Activated naive CD8-positive, alpha-beta T cell treated with anti-CD3 and anti-CD28 coated beads for 36 hours (primary cell): ENCODE measurements around the gene CACNB2. TPM values are rescaled to one million over a fixed set of nuclear protein-coding genes. Genes with fewer than 3 reads are reported as not detected.

Source experiments
- DNase-seq: peaks from one replicate; pipeline ENCODE4 v3.0.0; 2021
- H3K27ac Mint-ChIP-seq: one replicate; pipeline ENCODE4 v1.8.0; 2022; ENCODE audit warnings: mild to moderate bottlenecking, moderate library complexity, mixed read lengths
- H3K27me3 Mint-ChIP-seq: one replicate; pipeline ENCODE4 v1.8.0; 2022; ENCODE audit warnings: mild to moderate bottlenecking, mixed read lengths
- H3K36me3 Mint-ChIP-seq: one replicate; pipeline ENCODE4 v1.8.0; 2021; ENCODE audit warnings: mild to moderate bottlenecking, mixed read lengths
- H3K4me1 Mint-ChIP-seq: one replicate; pipeline ENCODE4 v1.8.0; 2021; ENCODE audit warnings: mixed read lengths
- H3K4me3 Mint-ChIP-seq: one replicate; pipeline ENCODE4 v1.8.0; 2022; ENCODE audit warnings: mild to moderate bottlenecking, moderate library complexity, mixed read lengths
- H3K9me3 Mint-ChIP-seq: one replicate; pipeline ENCODE4 v1.8.0; 2022; ENCODE audit warnings: mixed read lengths
- total RNA-seq, 2 experiments: library from RNA; stranded (reverse); gene quantifications; one replicate each; pipeline ENCODE4 v1.2.3, GENCODE V29; 2021

CACNB2 gene
- total RNA-seq, 2 experiments from 2014 or later = not detected

- Mint-ChIP-seq H3K36me3 (no peaks in the 10 kb centered on the region), H3K4me3 (no peak overlapping the region), H3K27me3 (no peaks in the 10 kb centered on the region), H3K27ac (no peak overlapping the region), H3K9me3 (no peaks in the 10 kb centered on the region), H3K4me1 (no peaks in the 10 kb centered on the region)
- no peak for DNase-seq
Measured at GRCh38 chr10:18455086-18455884, 315.1 kb downstream of the CACNB2 start.

- DNase-seq = no peak
- no peaks in the 10 kb centered on the region for H3K9me3 Mint-ChIP-seq
Measured at GRCh38 chr10:18456984-18457383, 316.8 kb downstream of the CACNB2 start.

DNA sequence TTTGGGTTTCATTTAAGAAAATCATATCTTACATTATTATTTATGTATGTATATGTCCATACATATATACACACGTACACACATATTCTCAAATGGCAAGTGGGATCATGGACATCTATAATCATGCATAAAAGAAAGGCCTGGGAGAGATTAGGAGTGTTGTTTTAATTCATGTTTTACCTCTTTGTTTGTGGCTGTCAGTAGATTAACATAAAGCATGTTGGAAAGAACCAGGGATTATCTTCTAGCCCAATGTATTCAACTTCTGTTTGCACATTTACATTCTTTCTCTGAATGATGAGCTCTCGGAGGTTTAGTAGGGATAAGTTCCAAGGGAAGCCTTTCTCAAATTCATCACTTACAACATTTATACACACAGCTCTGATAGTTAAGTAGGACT is 319.8 kb downstream of the CACNB2 start:
- H3K4me3 Mint-ChIP-seq = no peak overlapping the region
- H3K36me3 Mint-ChIP-seq = no peaks in the 10 kb centered on the region
- H3K27ac Mint-ChIP-seq = no peak overlapping the region
- no peaks in the 10 kb centered on the region for H3K9me3 Mint-ChIP-seq
- no peaks in the 10 kb centered on the region for H3K4me1 Mint-ChIP-seq
- H3K27me3 Mint-ChIP-seq = no peaks in the 10 kb centered on the region
- DNase-seq = no peak

More at GRCh38 chr10:18456984-18457383, 316.8 kb downstream of the CACNB2 start:
- no peaks in the 10 kb centered on the region for H3K4me1 Mint-ChIP-seq
- no peak overlapping the region for H3K4me3 Mint-ChIP-seq
- H3K27me3 Mint-ChIP-seq = no peaks in the 10 kb centered on the region
- no peak overlapping the region for H3K27ac Mint-ChIP-seq
- H3K36me3 Mint-ChIP-seq = no peaks in the 10 kb centered on the region

DNA sequence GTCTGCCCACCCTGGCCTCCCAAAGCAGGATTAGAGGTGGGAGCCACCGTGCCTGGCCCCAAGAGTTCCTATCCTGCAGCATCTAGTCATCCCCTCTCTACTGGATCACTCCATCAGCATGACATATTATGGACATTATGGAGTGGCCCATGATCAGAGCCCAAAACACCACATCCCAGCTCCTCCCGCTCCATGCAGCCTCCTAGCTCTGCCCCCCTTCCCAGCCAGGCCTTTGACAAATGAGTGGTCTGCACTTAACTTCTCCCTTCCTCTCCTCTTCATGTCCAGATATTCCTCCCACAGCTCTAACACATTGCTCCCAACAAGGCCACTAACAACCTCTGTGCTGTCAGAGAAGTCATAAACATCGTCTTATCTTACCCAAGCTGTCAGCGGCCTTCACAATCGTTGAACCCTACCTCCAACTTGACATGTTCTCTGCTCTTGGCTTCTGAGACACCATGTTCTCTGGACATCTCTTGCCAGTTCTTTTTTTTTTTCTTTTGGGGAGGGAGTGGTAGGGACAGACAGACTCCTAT is 323.5 kb downstream of the CACNB2 start:
- Mint-ChIP-seq H3K4me3 (no peak overlapping the region), H3K9me3 (no peaks in the 10 kb centered on the region), H3K27me3 (no peaks in the 10 kb centered on the region), H3K4me1 (no peaks in the 10 kb centered on the region), H3K36me3 (no peaks in the 10 kb centered on the region), H3K27ac (no peak overlapping the region)
- DNase-seq = no peak

DNA sequence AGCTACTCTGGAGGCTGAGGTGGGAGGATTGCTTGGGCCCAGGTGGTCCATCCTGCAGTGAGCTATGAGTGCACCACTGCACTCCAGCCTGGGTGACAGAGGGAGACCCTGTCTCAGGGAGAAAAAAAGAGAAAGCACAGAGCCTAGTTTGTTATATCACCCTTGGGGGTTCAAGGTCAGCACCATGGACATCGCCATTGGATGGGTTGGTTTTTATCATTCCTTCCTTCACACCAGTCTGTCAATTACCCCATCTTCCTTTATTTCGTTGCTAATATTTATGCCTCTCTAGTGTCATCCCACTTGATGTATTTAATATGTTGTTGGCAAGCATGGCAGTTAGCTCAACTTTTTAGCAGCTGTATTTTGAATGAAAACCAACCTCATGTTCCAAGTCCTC is 328.9 kb downstream of the CACNB2 start:
- no peak for DNase-seq
- no peaks in the 10 kb centered on the region for H3K36me3 Mint-ChIP-seq
- no peaks in the 10 kb centered on the region for H3K9me3 Mint-ChIP-seq
- H3K27me3 Mint-ChIP-seq = peaks cover 5% of the 10 kb centered on the region
- no peak overlapping the region for H3K27ac Mint-ChIP-seq
- peaks cover 3% of the 10 kb centered on the region for H3K4me1 Mint-ChIP-seq
- no peak overlapping the region for H3K4me3 Mint-ChIP-seq

DNA sequence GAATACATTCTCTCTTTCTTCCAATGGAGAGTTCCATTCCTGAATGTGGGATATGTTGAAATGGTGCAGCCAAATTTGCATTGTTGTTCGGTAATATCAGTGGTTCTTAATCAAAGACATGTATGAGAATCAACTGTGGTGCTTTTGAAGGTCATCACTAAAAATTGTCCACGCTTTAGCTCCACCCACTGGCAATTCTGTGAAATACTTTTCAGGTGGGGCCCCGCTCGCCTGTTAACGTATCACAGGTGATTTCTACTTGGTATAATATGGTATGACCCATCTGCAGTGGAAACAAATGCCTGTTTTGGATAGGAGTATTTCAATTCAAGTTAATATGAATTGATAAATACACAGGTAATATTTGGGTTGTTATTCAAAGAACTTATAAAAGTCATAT is 332.8 kb downstream of the CACNB2 start:
- H3K27me3 Mint-ChIP-seq = peaks cover 5% of the 10 kb centered on the region
- peaks cover 5% of the 10 kb centered on the region for H3K4me1 Mint-ChIP-seq
- DNase-seq = no peak
- no peaks in the 10 kb centered on the region for H3K9me3 Mint-ChIP-seq
- no peak overlapping the region for H3K27ac Mint-ChIP-seq
- no peak overlapping the region for H3K4me3 Mint-ChIP-seq
- H3K36me3 Mint-ChIP-seq = no peaks in the 10 kb centered on the region

DNA sequence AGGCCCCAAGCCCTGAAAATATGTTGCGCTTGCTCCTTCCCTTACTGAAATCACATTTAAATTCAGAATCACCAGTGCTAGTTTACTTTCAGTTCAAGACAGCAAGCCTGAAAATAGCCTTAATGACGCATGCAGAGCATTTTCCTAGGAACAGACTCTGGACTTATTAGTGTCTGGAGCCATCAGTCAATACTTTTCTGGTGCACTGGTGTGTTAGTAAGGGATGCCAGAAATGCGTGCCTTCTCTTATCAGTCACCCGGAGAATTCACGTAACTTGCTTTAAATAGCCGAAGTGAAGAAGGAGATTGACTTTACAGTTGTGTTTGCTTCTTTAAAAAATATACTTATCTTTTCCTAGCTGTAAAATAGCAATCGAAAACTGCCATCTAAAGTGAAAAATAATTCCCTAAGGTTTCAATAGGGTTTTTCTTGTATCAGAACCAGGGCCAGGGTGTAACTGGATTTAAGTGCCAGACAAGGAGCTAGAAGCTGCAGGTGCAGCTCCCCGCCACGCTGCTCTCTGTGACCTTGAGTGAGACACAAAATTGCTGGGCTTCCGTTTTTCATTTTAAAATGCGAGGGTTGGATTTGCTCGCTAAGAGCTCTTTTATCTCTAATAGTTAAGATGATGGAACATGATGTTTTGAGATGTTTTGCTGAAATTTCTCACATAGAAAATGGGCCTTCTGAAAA is 333.3 kb downstream of the CACNB2 start:
- H3K27ac Mint-ChIP-seq = no peak overlapping the region
- H3K36me3 Mint-ChIP-seq = no peaks in the 10 kb centered on the region
- no peak for DNase-seq
- peaks cover 5% of the 10 kb centered on the region for H3K4me1 Mint-ChIP-seq
- no peaks in the 10 kb centered on the region for H3K9me3 Mint-ChIP-seq
- H3K4me3 Mint-ChIP-seq = no peak overlapping the region
- H3K27me3 Mint-ChIP-seq = peaks cover 5% of the 10 kb centered on the region

GRCh38 chr10:18474118-18474455 is 333.9 kb downstream of the CACNB2 start:
- Mint-ChIP-seq H3K4me3 (no peak overlapping the region), H3K4me1 (peaks cover 5% of the 10 kb centered on the region), H3K27ac (no peak overlapping the region), H3K27me3 (peaks cover 5% of the 10 kb centered on the region), H3K36me3 (no peaks in the 10 kb centered on the region), H3K9me3 (no peaks in the 10 kb centered on the region)
- no peak for DNase-seq

GRCh38 chr10:18476076-18476647 is 335.9 kb downstream of the CACNB2 start:
- no peak overlapping the region for H3K4me3 Mint-ChIP-seq
- H3K9me3 Mint-ChIP-seq = no peaks in the 10 kb centered on the region
- H3K36me3 Mint-ChIP-seq = no peaks in the 10 kb centered on the region
- H3K27ac Mint-ChIP-seq = no peak overlapping the region
- H3K4me1 Mint-ChIP-seq = peaks cover 5% of the 10 kb centered on the region
- no peak for DNase-seq
- peaks cover 5% of the 10 kb centered on the region for H3K27me3 Mint-ChIP-seq

GRCh38 chr10:18478354-18478753 is 338.1 kb downstream of the CACNB2 start:
- Mint-ChIP-seq H3K36me3 (no peaks in the 10 kb centered on the region), H3K27me3 (peaks cover 5% of the 10 kb centered on the region), H3K9me3 (no peaks in the 10 kb centered on the region), H3K4me3 (no peak overlapping the region), H3K4me1 (peaks cover 2% of the 10 kb centered on the region), H3K27ac (no peak overlapping the region)
- no peak for DNase-seq

DNA sequence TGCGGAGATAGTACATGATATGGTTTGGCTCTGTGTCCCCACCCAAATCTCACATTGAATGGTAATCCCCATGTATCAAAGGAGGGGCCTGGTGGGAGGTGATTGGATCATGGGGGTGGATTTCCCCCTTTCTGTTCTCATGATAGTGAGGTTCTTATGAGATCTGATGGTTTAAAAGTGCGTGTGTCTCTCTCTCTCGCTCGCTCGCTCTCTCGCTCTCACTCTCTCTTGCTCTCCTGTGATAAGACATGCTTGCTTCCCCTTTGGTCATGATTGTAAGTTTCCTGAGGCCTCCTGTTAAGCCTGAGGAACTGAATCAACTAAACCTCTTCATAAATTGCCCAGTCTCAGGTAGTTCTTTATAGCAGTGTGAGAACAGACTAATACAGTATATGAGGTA is 339.3 kb downstream of the CACNB2 start:
- no peaks in the 10 kb centered on the region for H3K36me3 Mint-ChIP-seq
- H3K27ac Mint-ChIP-seq = no peak overlapping the region
- no peak overlapping the region for H3K4me3 Mint-ChIP-seq
- no peaks in the 10 kb centered on the region for H3K27me3 Mint-ChIP-seq
- peaks cover 2% of the 10 kb centered on the region for H3K4me1 Mint-ChIP-seq
- no peak for DNase-seq
- no peaks in the 10 kb centered on the region for H3K9me3 Mint-ChIP-seq

GRCh38 chr10:18483516-18484186 is 343.4 kb downstream of the CACNB2 start:
- Mint-ChIP-seq H3K27me3 (no peaks in the 10 kb centered on the region), H3K27ac (no peak overlapping the region), H3K4me3 (no peak overlapping the region), H3K36me3 (no peaks in the 10 kb centered on the region), H3K4me1 (no peaks in the 10 kb centered on the region), H3K9me3 (no peaks in the 10 kb centered on the region)
- DNase-seq = no peak

DNA sequence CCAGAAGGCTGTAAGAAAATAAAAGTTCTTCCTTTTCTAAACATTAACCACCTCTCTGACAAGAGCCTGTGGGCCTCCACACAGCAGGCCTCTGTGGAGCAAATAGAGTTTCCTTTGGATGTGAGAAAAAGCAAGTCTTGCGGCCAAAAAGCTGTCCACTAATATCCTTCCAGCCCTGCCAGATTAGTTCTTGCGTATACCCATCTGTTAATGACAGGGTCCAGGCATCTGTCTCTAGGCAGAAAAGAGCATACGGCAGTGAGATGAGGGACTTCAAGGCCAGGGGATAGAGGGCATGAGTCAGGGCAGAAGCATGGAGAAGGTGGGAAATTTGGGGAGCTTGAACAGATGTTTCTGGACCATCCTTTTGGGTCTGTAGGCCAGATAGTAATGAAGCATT is 346.2 kb downstream of the CACNB2 start:
- DNase-seq = no peak
- Mint-ChIP-seq H3K36me3 (no peaks in the 10 kb centered on the region), H3K27ac (no peak overlapping the region), H3K4me3 (no peak overlapping the region), H3K9me3 (no peaks in the 10 kb centered on the region), H3K27me3 (no peaks in the 10 kb centered on the region), H3K4me1 (no peaks in the 10 kb centered on the region)

DNA sequence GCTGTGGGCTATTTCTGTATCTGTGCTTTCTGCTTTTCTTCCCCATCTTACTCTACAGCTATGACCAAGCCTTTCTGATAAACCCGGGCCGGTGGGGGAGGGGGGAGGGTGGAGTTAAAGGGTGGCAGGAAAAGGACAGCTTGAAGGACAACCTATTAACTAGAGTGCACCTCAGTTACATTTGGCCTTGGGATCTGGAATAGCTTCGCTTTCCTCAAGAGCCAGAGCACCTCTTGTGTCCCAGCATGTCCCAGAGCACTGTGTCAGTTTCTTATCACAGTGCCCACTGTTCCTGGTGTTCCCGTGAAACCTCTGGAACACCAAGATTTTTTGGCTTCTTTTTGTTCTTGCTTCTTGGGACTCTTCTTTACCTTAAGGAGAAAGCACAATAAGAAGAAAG is 350.5 kb downstream of the CACNB2 start:
- H3K36me3 Mint-ChIP-seq = no peaks in the 10 kb centered on the region
- no peaks in the 10 kb centered on the region for H3K9me3 Mint-ChIP-seq
- no peaks in the 10 kb centered on the region for H3K27me3 Mint-ChIP-seq
- no peak overlapping the region for H3K4me3 Mint-ChIP-seq
- H3K4me1 Mint-ChIP-seq = no peaks in the 10 kb centered on the region
- no peak overlapping the region for H3K27ac Mint-ChIP-seq
- no peak for DNase-seq

GRCh38 chr10:18497806-18498369 is 357.7 kb downstream of the CACNB2 start:
- Mint-ChIP-seq H3K27ac (no peak overlapping the region), H3K27me3 (peaks cover 26% of the 10 kb centered on the region), H3K9me3 (no peaks in the 10 kb centered on the region), H3K4me1 (no peaks in the 10 kb centered on the region), H3K36me3 (no peaks in the 10 kb centered on the region), H3K4me3 (no peak overlapping the region)
- DNase-seq = no peak
